CD4-positive, CD25-positive, alpha-beta regulatory T cell (primary cell): ENCODE measurements around the gene SLC9A9. TPM values are rescaled to one million over a fixed set of nuclear protein-coding genes. Genes with fewer than 3 reads are reported as not detected.

Experiments used
- ATAC-seq, 2 donors: fragments of 150-1000 bp; cut with Tn5 transposase; one replicate each; pipeline ENCODE4 v1.10.0; 2021; ENCODE audit warnings: low read depth in 2 of 2, moderate number of reproducible peaks in 2 of 2, moderate library complexity in 1 of 2
- DNase-seq, 3 donors: peaks; one replicate each; pipeline versions ENCODE4 v3.0.0 to v3.0.0-alpha.2; 2012 to 2022; ENCODE audit warnings: mixed read lengths in 1 of 3
- H3K27ac ChIP-seq: one replicate; pipeline ENCODE4 v1.7.0; 2013; ENCODE audit warnings: mild to moderate bottlenecking, low read length; ENCODE audit not compliant: insufficient read depth, poor library complexity, severe bottlenecking
- H3K27me3 ChIP-seq: one replicate; pipeline ENCODE4 v1.7.0; 2013; ENCODE audit warnings: low read length; ENCODE audit not compliant: control insufficient read depth, insufficient read depth
- H3K36me3 ChIP-seq: one replicate; pipeline ENCODE4 v1.7.0; 2013; ENCODE audit warnings: mild to moderate bottlenecking, low read length, moderate library complexity; ENCODE audit not compliant: control insufficient read depth, insufficient read depth
- H3K4me1 ChIP-seq: 2 replicates; pipeline ENCODE4 v1.7.0; 2013; ENCODE audit warnings: mild to moderate bottlenecking, low read length; ENCODE audit not compliant: insufficient read depth, control insufficient read depth, poor library complexity, severe bottlenecking
- H3K4me3 ChIP-seq: one replicate; pipeline ENCODE4 v1.7.0; 2013; ENCODE audit warnings: low read depth, mild to moderate bottlenecking, low read length, moderate library complexity
- H3K9me3 ChIP-seq, 2 experiments: 1 replicate in 1 of 2; 2 replicates in 1 of 2; pipeline ENCODE4 v1.7.0; 2013; ENCODE audit warnings: low read length in 2 of 2, mild to moderate bottlenecking in 1 of 2, moderate library complexity in 1 of 2; ENCODE audit not compliant: control insufficient read depth in 2 of 2
- H3K27ac Mint-ChIP-seq, 3 donors: one replicate each; pipeline ENCODE4 v1.8.0; 2020 to 2022; ENCODE audit warnings: mild to moderate bottlenecking in 3 of 3, mixed read lengths in 3 of 3, moderate library complexity in 2 of 3
- H3K27me3 Mint-ChIP-seq: one replicate; pipeline ENCODE4 v1.8.0; 2022; ENCODE audit warnings: mild to moderate bottlenecking, mixed read lengths
- H3K36me3 Mint-ChIP-seq: one replicate; pipeline ENCODE4 v1.8.0; 2020; ENCODE audit warnings: mixed read lengths
- H3K4me1 Mint-ChIP-seq, 4 donors: one replicate each; pipeline ENCODE4 v1.8.0; 2020 to 2022; ENCODE audit warnings: mixed read lengths in 4 of 4, mild to moderate bottlenecking in 1 of 4
- H3K4me3 Mint-ChIP-seq, 4 donors: one replicate each; pipeline ENCODE4 v1.8.0; 2020 to 2022; ENCODE audit warnings: mild to moderate bottlenecking in 4 of 4, mixed read lengths in 4 of 4, moderate library complexity in 3 of 4
- H3K9me3 Mint-ChIP-seq, 7 donors: one replicate each; pipeline ENCODE4 v1.8.0; 2020 to 2022; ENCODE audit warnings: mixed read lengths in 7 of 7, mild to moderate bottlenecking in 3 of 7, moderate library complexity in 2 of 7
- polyA plus RNA-seq, 4 donors: library from polyadenylated mRNA; unstranded; fragments of 300-500 nt; fragmentation: Illumina TruSeq; gene quantifications; one replicate each; pipeline ENCODE4 v1.2.3, GENCODE V29; 2021
- total RNA-seq: library from RNA; stranded (reverse); gene quantifications from one replicate; pipeline ENCODE4 v1.2.3, GENCODE V29; 2022

The SLC9A9 gene
- total and polyA plus RNA-seq, 5 donors from 2014 or later: 31.7 to 49.3 (median 46.4) TPM

- no peaks in the 10 kb centered on the region for H3K36me3 ChIP-seq
- Mint-ChIP-seq H3K4me1 (peaks cover 0 to 2% (median 0%) of the 10 kb centered on the region in 4 donors), H3K36me3 (peaks cover 22% of the 10 kb centered on the region), H3K9me3 (peaks cover 0 to 2% (median 0%) of the 10 kb centered on the region in 7 donors), H3K27me3 (no peaks in the 10 kb centered on the region), H3K4me3 (no peak overlapping the region), H3K27ac (no peak overlapping the region)
- no peak overlapping the region for H3K27ac ChIP-seq
- no peaks in the 10 kb centered on the region for H3K27me3 ChIP-seq
- H3K4me3 ChIP-seq: no peak overlapping the region
- H3K4me1 ChIP-seq: no peaks in the 10 kb centered on the region
- DNase-seq: no peak
- ATAC-seq: no peak
- no peaks in the 10 kb centered on the region for H3K9me3 ChIP-seq
Measured at GRCh38 chr3:143496191-143496590, 352.1 kb downstream of the SLC9A9 start.

- Mint-ChIP-seq H3K9me3 (peaks cover 0 to 2% (median 0%) of the 10 kb centered on the region in 7 donors), H3K27ac (no peak overlapping the region), H3K4me3 (no peak overlapping the region), H3K4me1 (peaks cover 0 to 2% (median 0%) of the 10 kb centered on the region in 4 donors), H3K36me3 (peaks cover 24% of the 10 kb centered on the region), H3K27me3 (no peaks in the 10 kb centered on the region)
- ATAC-seq (no peak), DNase-seq (no peak)
- H3K9me3 ChIP-seq: no peaks in the 10 kb centered on the region
- H3K36me3 ChIP-seq: no peaks in the 10 kb centered on the region
- H3K27me3 ChIP-seq: no peaks in the 10 kb centered on the region
- H3K4me1 ChIP-seq: no peaks in the 10 kb centered on the region
- no peak overlapping the region for H3K27ac ChIP-seq
- no peak overlapping the region for H3K4me3 ChIP-seq
Measured at GRCh38 chr3:143495527-143495926, 352.7 kb downstream of the SLC9A9 start.

GRCh38 chr3:143486611-143487010 lies 361.7 kb downstream of the SLC9A9 start:
- Mint-ChIP-seq H3K27me3 (no peaks in the 10 kb centered on the region), H3K36me3 (peaks cover 21% of the 10 kb centered on the region), H3K4me1 (peaks cover 0 to 5% (median 0%) of the 10 kb centered on the region in 4 donors), H3K9me3 (no peaks in the 10 kb centered on the region), H3K4me3 (no peak overlapping the region), H3K27ac (no peak overlapping the region)
- Histone ChIP-seq H3K27me3 (no peaks in the 10 kb centered on the region), H3K9me3 (no peaks in the 10 kb centered on the region), H3K4me1 (no peaks in the 10 kb centered on the region), H3K36me3 (no peaks in the 10 kb centered on the region), H3K27ac (no peak overlapping the region), H3K4me3 (no peak overlapping the region)
- no peak for ATAC-seq
- DNase-seq: no peak

GRCh38 chr3:143484846-143485512 lies 363.3 kb downstream of the SLC9A9 start:
- Histone ChIP-seq H3K27ac (no peak overlapping the region), H3K36me3 (peaks cover 4% of the 10 kb centered on the region), H3K4me1 (no peaks in the 10 kb centered on the region), H3K9me3 (no peaks in the 10 kb centered on the region), H3K27me3 (no peaks in the 10 kb centered on the region), H3K4me3 (no peak overlapping the region)
- Mint-ChIP-seq H3K36me3 (peaks cover 18% of the 10 kb centered on the region), H3K27me3 (no peaks in the 10 kb centered on the region), H3K4me1 (peaks cover 0 to 5% (median 0%) of the 10 kb centered on the region in 4 donors), H3K27ac (no peak overlapping the region), H3K4me3 (no peak overlapping the region), H3K9me3 (no peaks in the 10 kb centered on the region)
- ATAC-seq (no peak), DNase-seq (no peak)

- H3K27ac Mint-ChIP-seq: no peak overlapping the region
- no peak overlapping the region for H3K4me3 Mint-ChIP-seq
- peaks cover 9% of the 10 kb centered on the region for H3K36me3 ChIP-seq
- no peak for ATAC-seq
- H3K27ac ChIP-seq: no peak overlapping the region
- peaks cover 21% of the 10 kb centered on the region for H3K36me3 Mint-ChIP-seq
- no peaks in the 10 kb centered on the region for H3K9me3 ChIP-seq
- no peaks in the 10 kb centered on the region for H3K9me3 Mint-ChIP-seq
- no peaks in the 10 kb centered on the region for H3K4me1 ChIP-seq
- peaks cover 0 to 5% (median 0%) of the 10 kb centered on the region in 4 donors for H3K4me1 Mint-ChIP-seq
- no peak for DNase-seq
- no peaks in the 10 kb centered on the region for H3K27me3 ChIP-seq
- no peak overlapping the region for H3K4me3 ChIP-seq
- H3K27me3 Mint-ChIP-seq: no peaks in the 10 kb centered on the region
Measured at GRCh38 chr3:143483214-143483613, 365.1 kb downstream of the SLC9A9 start.

- H3K4me1 ChIP-seq: no peaks in the 10 kb centered on the region
- H3K27ac ChIP-seq: no peak overlapping the region
- Mint-ChIP-seq H3K4me1 (peaks cover 0 to 5% (median 0%) of the 10 kb centered on the region in 4 donors), H3K4me3 (no peak overlapping the region), H3K9me3 (no peaks in the 10 kb centered on the region), H3K27me3 (no peaks in the 10 kb centered on the region), H3K27ac (no peak overlapping the region), H3K36me3 (peaks cover 20% of the 10 kb centered on the region)
- H3K4me3 ChIP-seq: no peak overlapping the region
- no peaks in the 10 kb centered on the region for H3K27me3 ChIP-seq
- H3K36me3 ChIP-seq: peaks cover 9% of the 10 kb centered on the region
- no peaks in the 10 kb centered on the region for H3K9me3 ChIP-seq
- DNase-seq (no peak), ATAC-seq (no peak)
Measured at GRCh38 chr3:143482106-143483088, 365.9 kb downstream of the SLC9A9 start.

- Mint-ChIP-seq H3K4me1 (no peaks in the 10 kb centered on the region), H3K4me3 (no peak overlapping the region), H3K9me3 (no peaks in the 10 kb centered on the region), H3K27me3 (no peaks in the 10 kb centered on the region), H3K36me3 (peaks cover 24% of the 10 kb centered on the region), H3K27ac (no peak overlapping the region)
- Histone ChIP-seq H3K4me1 (no peaks in the 10 kb centered on the region), H3K4me3 (no peak overlapping the region), H3K27ac (no peak overlapping the region), H3K27me3 (no peaks in the 10 kb centered on the region), H3K9me3 (no peaks in the 10 kb centered on the region), H3K36me3 (peaks cover 9% of the 10 kb centered on the region)
- ATAC-seq: no peak
- no peak for DNase-seq
Measured at GRCh38 chr3:143480344-143480743, 367.9 kb downstream of the SLC9A9 start.
